NCI-H2171 (cell line): ENCODE data around the gene LSM7.

Experiments used
- DNase-seq: peaks from one replicate; lab custom pipeline; 2025; lab: John Stamatoyannopoulos, UW

LSM7 gene

DNA sequence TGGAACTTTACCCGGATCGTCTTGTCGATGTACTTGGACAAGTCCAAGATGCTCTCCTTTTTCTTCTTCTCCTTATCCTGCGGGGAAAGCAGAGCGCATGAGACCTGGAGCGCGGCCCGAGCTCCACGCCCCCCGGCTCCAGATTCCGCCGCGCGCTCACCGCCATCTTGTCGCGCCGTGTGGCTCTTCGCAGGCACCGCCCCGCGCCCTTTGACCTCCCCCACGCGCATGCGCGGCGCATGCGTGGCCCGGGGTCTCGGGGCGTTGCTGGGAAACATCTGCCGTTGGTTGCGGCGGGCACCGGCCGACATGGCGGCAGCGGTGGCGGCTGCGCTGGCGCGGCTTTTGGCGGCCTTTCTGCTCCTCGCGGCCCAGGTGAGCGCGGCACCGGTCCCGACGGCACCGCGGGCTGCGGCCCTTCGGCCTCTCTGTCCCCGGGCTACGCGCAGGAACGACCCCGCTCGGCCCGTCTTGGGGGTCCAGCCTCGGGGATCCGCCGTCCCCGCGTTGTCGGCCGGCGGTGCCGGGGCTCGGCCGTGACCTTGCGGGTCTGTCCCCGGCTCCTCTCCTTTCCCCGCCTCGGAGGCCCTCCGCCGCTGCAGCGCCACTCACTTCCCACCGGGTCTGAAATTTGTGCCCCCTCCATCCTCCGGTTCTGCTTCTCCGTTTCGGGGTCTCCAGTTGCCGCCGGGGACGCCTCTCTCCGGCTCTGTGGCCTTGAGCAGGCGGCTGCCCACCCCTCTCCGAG lies at the start of gene LSM7, which contains the start of gene SPPL2B:
Gene LSM7 (minus strand): TSS at position 186 of the 748 bp plus-strand sequence. CDS start 20 bp downstream, at position 166.
Gene SPPL2B (plus strand): TSS at position 284 of the 748 bp plus-strand sequence. CDS start 26 bp downstream, at position 310.
- DNase-seq = peak; percentile 90

DNA sequence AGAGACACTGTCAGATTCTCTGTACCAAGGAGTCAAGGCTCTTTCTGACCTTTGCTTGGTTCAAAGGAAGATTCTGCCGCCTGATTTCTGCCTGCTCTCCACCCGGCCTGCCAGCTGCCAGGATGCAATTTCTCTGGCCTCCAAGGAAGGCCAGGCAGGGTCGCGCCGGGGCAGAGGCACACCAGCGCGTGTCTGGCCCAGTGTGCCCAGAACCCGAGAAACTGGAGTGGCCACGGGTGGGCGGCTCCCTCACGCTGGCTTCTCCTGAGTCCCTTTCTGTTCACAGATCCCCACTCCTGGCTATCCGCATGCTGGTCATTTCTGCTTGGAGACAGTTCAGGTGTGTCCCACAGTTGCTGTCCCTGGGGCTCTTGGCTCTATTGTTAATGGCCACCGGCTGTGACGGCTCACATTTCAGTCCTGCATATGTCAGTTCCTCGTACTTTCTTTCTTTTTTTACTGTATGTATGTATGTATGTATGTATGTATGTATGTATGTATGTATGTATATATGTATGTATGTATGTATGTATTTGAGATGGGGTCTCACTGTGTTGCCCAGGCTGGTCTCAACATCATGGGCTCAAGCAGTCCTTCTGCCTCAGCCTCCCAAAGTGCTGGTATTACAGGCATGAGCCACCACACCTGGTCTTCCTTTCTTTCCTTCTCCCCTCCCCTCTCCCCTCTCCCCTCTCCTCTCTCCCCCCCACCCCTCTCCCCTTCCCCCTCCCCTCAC lies 48.6 kb upstream of the LSM7 start:
- DNase-seq = no peak

DNA sequence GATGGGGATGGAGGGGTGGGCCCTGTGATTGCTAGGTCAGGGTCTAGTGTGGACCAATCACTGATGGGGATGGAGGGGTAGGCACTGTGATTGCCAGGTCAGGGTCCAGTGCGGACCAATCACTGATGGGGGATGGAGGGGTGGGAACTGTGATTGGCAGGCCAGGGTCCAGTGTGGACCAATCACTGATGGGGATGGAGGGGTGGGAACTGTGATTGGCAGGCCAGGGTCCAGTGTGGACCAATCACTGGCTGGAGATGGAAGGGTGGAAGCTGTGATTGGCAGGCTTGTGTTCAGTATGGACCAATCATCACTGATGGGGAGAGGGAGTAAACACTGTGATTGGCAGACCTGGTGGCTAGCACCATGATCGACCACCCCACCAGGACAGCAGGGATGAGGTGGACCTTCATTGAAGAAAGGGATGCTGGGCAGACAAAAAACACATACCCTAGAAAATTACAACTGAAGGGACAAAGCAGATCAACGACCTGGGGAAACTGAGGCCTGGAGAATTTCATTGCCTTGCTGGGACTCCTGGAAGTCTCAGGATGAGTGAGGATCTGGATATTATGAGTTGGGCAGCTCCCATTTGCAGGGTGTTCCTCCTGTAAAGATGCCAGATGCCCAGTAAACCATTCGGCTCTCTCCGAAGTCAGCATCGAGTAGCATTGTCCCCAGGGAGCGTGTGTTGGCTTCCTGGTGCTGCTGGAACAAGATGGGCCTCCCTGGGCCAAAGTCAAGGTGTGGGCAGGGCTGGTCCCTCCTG lies 47.2 kb upstream of the LSM7 start:
- DNase-seq = no peak

DNA sequence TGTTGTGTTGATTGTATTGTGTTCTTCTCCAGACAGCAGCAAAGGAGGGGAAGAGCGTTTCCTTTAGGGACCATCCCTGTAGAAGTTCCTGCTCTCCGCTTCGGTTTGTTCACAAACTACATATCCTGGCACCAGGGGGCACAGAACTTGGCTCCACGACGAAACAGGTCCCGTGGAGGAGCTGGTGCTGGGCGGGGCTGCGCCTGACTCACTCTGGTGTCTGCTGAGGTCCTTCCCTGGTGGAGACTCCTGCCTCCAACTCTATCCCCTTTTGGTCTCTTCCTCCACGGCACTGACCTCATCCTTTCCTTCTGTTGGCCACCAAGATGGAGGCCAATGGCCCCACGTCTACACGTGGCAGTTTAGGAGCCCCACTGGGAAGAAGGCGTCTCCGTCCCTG lies 46.4 kb upstream of the LSM7 start:
- no peak for DNase-seq

DNA sequence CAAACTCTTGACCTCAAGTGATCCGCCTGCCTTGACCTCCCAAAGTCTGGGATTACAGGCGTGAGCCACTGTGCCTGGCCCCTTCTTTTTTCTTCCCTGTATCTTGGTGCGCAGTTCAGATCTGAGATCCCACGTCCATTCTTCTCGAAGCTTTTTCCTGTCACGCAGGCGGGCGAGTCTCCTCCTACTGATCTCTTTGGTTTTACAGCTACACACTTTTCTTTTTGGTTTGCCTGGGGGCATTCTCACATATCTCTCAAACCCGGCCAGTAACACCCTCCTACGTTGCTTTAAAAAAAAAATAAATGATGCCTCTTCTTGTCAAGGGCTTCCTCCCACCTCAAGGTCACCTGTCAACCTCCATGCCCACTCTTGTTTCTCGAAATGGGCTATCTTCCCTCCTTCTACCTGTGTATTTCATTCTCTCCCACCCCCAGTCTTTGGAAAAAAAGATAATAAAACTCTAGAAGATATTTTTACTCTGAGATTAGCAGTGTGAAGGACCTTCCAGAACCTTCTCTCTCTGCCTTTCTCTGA lies 43.8 kb upstream of the LSM7 start:
- no peak for DNase-seq

DNA sequence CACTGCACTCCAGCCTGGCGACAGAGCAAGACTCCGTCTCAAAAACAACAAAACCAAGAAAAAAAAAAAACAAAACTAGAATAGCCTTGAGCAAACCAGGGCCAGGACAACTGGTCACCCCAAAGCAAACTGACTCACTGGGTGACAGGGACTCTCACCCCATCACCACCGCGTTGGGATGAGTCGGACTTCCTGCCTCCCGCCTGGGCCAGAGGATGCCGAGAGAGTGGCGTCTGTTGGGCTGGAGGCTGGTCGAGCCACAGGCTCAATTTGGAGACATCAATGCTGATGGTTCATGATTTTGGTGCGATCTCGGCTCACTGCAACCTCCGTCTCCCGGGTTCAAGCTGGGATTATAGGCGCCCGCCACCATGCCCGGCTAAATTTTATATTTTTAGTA lies 43.3 kb upstream of the LSM7 start:
- DNase-seq = no peak

DNA sequence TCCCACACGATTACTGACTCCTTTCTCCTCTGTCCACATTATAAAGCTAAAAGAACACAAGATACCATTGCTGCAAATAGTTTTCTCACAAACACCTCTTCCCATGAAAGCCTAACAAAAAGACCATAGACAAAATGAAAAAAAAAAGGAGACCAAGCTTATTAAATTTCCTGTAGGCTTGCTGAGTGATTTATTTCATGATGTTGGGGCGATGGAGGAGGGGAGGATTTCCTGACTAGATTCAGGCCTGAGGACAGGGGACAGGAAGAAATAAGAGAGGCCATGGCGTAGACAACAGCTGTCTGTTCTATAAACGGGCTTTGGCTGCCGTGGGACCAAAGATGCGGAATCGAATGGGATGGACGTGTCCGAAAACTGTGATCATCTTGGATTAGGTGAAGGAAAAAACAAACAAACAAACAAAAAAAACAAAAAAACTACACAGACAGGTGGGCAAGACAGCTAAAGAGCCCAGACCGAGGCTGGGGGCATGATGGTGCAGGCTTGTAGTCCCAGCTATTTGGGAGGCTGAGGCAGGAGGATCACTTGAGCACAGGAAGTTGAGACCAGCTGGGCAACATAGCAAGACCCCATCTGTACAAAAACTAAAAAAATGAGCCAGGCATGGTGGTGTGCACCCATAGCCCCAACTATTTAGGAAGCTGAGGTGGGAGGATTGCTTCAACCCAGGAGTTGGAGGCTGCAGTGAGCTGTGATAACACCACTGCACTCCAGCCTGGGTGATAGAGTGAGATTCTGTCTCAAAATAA lies 37.0 kb upstream of the LSM7 start:
- DNase-seq = no peak

DNA sequence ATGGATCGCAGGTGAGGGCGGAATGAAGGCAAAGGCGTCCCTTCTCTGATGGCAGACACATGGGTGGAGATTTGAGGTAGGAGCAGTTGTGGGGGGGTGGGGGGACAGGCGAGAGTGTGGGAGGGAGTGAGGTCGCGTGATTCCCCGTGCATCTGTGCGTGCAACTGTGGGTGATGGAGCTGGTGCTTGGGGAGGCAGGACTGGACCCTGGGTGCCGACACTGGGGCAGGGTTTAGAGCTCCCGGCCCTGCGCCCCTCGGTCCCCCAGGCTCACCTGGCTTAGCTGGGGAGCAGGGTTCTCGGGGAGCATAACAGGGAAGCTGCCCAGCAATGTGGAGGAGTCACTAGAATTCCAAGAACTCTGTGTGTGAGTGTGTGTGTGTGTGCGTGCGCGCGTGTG lies 35.0 kb upstream of the LSM7 start:
- no peak for DNase-seq

DNA sequence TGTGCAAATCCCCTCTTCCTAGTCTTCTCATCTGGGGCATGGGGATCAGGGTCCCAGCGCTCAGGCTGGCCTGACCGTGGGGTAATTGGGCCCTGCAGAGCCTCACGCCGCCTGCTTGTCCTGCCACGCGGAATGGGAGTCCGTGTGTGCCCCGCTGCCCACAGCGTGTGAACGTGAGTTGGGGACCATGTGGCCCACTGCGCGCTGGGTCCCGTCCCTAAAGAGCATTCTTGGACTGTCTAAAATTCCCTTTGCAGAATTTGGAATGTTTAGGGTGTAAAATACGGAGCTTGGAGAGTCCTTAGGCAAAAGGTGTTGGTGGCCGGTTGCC lies 34.5 kb upstream of the LSM7 start:
- DNase-seq = no peak

DNA sequence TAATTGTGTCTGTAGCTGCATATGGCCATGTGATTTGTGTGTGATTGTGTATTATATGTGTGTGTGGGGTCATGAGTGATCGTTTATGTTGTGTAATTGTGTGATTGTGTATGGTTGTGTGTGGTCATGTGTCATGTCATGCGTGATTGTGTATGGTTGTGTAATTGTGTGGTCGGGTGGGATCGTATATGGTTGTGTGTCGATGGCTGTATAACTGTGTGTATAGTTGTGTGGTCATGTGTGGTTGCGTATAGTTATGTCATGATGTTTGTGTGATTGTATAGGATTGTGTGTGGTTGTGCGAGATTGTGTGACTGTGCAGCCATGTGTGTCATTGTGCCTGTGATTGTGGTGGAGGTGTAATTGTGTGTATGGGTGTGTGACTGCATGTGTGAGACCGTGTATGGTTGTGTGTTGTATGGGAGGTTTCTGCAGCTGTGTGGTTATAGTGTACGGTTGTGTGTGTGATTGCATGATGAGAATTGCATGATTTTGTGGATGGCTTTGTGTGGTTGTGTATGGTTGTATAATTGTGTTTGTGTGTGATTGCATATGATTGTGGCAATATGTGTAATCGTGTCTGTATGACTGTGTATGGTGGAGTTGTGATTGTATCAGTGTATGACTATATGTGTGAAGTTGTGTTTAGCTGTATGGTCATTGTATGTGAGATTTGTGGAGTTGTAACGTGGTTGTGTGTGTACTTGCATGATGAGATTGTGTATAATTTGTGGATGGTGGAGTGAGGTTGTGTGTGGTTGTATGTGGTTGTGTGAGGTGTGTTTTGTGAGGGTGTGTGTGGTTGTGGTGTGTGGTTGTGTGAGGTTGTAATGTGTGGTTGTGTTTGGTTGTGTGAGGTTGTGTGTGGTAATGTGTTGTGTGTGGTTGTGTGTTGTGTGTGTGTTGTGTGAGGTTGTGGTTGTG lies 33.9 kb upstream of the LSM7 start:
- no peak for DNase-seq

DNA sequence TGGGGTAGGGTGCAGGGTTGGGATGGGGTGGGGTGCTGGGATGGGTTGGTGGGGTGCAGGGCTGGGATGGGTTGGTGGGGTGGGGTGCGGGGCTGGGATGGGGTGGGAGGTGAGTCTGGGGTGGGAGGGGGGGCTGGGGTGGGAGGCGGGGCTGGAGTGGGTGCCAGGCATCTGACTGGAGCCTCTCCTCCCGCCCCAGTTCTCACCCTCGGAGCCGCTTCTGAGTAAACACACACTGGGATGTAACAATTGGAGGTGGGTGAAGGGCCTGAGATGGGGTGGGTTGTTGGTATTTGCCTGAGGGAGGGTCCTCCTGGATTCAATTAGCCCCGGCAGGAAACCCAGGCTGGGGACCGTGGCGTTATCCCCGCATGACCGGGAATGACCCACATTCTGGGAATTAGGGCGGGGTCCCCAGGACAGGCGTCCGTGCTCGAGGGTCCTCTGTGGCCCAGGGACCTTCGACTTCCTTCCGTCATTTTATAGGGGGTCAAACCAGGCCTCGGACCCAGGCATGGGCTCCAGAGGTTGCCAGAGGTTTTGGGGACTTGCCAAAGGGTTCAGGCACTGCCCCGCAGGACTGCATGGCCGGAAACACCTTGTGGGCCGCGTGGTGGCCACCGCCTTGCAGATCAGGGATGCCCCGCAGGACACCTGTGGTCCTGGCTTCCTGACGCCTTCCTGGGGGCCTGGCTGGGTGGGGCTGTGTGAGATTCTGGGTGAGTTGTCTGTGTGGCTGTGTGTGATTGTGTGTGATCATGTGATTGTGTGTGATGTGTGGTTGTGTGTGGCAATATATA lies 33.1 kb upstream of the LSM7 start:
- no peak for DNase-seq

DNA sequence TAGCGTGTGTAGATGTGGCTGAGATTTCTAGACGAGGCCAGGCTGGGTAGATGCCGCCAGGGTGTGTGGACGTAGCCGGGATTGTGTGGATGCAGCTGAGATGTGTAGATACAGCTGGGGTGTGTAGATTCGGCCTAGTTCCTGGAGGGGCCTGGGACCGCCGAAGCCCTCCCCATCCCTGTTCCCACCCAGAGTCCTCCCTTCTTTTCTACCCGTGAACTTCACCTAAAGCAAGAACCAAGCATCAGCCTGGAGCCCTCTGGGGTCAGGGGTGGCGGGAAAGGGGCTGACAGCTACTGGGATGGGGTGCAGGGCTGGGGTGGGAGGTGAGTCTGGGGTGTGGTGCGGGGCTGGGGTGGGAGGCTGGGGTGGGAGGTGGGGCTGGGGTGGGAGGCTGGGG lies 32.4 kb upstream of the LSM7 start:
- no peak for DNase-seq

DNA sequence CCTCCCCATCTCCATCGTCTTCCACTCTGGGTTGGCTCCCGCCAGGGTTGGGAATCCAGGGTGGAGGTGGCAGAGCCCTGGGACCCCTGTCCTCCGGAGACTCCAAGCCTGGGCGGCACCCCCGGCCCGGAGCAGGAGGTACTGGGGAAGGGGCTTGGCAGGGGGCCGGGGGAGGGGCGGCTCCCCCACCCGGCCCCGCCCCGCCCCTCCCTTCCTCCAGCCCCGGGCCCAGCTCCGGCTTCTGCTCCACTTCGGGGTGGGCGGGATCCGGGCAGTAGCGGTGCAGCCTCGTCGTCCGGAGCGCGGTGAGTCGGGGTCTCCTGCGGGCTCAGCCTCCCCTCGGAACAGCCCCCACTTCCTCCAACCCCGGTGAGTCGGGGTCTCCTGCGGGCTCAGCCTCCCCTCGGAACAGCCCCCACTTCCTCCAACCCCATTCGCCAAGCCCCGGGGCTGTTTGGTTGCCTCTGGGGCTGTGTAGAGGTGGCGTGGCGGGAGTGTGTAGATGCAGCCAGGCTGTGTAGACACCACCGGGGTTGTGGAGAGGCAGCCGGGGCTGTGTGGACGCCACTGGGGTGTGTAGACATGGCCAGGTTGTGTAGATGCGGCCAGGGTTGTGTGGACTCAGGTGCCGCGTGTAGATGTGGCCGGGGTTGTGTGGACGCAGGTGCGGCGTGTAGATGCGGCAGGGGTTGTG lies 31.8 kb upstream of the LSM7 start, which contains the start of gene TMPRSS9:
Gene TMPRSS9 (plus strand): TSS at position 274 of the 694 bp plus-strand sequence. CDS start 29,521 bp downstream, outside the sequence.
- DNase-seq = no peak

DNA sequence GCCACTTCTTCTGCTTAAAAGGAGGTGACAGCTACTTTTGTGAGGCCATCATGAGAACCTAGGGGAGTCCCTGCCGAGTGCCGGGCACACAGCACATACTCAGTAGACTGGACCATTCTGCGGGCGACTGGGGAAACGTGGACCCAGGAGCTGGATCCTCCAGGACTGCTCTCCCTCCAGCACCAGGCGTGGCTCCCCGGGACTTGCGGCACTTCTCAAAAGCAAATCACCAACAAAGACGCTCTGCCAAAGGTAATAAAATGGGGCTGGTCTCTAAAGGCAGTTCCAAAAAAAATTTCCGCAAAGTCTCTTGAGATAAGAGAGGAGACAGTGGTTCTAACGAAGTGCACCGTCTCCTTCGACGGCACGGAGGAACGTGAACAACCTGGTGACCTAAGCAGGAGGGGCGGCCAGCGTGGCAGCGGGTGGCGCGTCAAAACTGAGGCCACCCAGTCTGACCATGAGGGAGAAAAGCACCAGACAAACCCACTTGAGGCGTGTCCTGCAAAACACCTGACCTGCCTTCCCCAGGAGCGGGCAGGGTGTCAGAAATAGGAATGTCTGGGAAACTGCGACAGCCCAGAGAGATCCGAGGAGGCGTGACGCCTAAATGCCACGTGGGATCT lies 30.3 kb upstream of the LSM7 start:
- no peak for DNase-seq

DNA sequence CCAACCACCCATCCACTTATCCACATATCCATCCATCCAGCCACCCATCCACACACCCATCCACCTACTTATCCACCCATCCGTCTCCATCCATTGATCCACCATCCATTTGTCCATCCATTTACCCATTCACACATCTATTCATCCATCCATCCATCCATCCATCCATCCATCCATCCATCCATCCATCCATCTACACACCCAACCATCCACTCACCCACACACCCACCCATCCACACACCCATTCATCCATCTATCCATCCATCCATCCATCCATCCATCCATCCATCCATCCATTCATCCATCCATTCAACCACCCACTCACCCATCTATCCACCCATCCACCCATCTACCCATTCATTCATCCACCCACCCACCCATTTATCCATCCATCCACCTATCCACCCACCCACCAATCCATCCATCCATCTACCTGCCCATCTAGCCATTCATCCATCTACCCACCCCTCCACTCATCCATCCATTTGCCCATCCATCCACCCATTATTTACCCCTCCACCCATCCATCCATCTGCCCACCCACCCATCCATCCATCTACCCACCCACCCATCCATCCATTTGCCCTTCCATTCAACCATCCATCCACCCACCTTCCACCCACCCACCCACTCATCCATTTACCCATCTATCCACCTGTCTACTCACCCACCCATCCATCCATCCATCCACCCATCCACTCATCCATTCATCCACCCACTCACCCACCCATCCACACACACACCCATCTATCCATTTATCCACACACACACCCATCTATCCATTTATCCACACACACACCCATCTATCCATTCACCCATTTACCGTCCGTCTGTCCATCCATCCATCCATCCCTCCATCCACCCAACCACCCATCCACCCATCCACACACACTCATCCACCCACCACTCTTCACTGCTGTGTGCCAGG lies 29.2 kb upstream of the LSM7 start:
- no peak for DNase-seq

DNA sequence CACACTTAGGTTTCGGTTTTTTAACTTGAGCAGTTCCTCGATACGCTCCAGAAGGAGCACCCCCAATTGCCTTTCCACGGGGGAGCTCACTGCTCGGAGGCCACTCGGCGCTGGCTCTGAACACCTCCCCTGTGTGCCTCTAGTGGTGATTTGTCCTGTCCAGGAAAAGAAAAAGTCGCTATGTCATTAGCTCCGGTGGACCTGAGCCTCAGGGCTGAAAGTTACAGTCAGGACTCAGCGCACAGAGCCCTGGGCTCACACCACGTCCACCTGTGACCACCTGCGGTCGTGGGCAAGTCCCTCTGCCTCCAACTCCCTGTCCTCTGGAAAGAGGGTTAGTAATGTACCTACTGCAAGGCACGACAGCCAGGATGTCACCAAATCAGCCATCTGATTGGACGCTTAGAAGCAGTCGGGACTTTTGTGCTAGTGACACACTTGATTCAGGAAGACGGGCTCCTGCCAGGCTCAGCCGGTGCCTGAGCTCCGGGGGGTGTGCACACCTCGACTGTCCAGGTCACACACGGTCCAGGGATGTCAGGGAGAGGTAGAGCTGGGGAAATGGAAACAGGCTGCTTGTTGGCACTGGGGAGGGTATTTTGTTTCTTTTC lies 27.8 kb upstream of the LSM7 start:
- DNase-seq = no peak
